ENCODE measurements around the gene RMRP. TPM values are rescaled to one million over a fixed set of nuclear protein-coding genes. Genes with fewer than 3 reads are reported as not detected.

The RMRP gene
- total RNA-seq, 1 experiment from 2014 or later = 36,790 TPM

DNA sequence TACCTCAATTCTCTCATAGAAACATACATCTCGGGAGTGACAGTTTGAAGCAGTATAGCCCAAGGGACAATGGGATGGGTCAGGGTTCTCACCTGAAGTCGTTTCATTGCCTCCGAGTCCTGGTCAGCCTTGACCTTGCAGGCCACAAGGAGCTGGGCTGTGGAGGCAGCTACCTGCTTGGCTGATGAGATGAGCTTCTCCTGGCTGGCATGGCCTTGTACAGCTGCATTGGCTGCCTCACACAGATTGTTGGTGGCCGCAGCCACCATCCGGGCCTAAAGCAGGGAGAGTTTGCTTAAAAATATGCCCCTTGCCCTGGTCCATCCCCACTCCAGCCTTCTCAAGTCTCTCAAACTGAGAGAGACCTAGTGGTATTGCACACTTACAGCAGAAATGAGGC, 40.4 kb upstream of the RMRP start:
- H3F3A ChIP-seq (ENCODE audit: low read length, unreplicated experiment) = no peaks in the 10 kb centered on the region
- H4K20me1 ChIP-seq (ENCODE audit: low read length) = no peaks in the 10 kb centered on the region
- no peaks in the 10 kb centered on the region for H3K9me3 ChIP-seq (ENCODE audit: low read length)
- TF ChIP-seq, protein P1, sequence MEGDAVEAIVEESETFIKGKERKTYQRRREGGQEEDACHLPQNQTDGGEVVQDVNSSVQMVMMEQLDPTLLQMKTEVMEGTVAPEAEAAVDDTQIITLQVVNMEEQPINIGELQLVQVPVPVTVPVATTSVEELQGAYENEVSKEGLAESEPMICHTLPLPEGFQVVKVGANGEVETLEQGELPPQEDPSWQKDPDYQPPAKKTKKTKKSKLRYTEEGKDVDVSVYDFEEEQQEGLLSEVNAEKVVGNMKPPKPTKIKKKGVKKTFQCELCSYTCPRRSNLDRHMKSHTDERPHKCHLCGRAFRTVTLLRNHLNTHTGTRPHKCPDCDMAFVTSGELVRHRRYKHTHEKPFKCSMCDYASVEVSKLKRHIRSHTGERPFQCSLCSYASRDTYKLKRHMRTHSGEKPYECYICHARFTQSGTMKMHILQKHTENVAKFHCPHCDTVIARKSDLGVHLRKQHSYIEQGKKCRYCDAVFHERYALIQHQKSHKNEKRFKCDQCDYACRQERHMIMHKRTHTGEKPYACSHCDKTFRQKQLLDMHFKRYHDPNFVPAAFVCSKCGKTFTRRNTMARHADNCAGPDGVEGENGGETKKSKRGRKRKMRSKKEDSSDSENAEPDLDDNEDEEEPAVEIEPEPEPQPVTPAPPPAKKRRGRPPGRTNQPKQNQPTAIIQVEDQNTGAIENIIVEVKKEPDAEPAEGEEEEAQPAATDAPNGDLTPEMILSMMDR (conservative IDR thresholded peaks at IDR 0.05; ENCODE audit: low read depth, low read length) = no peak
- TF ChIP-seq EZH2phosphoT487 (IDR thresholded peaks at IDR 0.05; ENCODE audit: borderline replicate concordance, low read length) (no peak), EZH2 (IDR thresholded peaks at IDR 0.05; ENCODE audit: low read length, unreplicated experiment) (no peak)
- H3K4me2 ChIP-seq (ENCODE audit: low read length) = no peak overlapping the region
- no peaks in the 10 kb centered on the region for H3K9me2 ChIP-seq (replicated peaks; ENCODE audit: low read length)
- H3K36me3 ChIP-seq (ENCODE audit: low read depth, low read length) = peaks cover 33% of the 10 kb centered on the region
- no peak overlapping the region for H3K27ac ChIP-seq (ENCODE audit: low read length)
- BruUV-seq (replicated peaks) = no TSS peak
- no peaks in the 10 kb centered on the region for H3K27me3 ChIP-seq (ENCODE audit: low read length)
- no peaks in the 10 kb centered on the region for H3K79me2 ChIP-seq (ENCODE audit: low read length)
- intact Hi-C loops (cut with micrococcal nuclease) = loop anchor here (5.0 kb wide), 1 partner anchor 41 kb away; the partner anchor contains the start of genes CCDC107 and RMRP
- CTCF ChIA-PET = no interaction called here
- peaks cover 12% of the 10 kb centered on the region for H3K4me1 ChIP-seq (ENCODE audit: insufficient read depth, low read length)
- H2AFZ ChIP-seq (ENCODE audit: low read length) = no peak overlapping the region
- no peak overlapping the region for H3K4me3 ChIP-seq (ENCODE audit: low read length)
- ATAC-seq (no peak), DNase-seq (no peak)
- H3K9ac ChIP-seq (ENCODE audit: low read length) = no peak overlapping the region
- POLR2A ChIA-PET (ENCODE audit: unreplicated experiment) = no interaction called here

DNA sequence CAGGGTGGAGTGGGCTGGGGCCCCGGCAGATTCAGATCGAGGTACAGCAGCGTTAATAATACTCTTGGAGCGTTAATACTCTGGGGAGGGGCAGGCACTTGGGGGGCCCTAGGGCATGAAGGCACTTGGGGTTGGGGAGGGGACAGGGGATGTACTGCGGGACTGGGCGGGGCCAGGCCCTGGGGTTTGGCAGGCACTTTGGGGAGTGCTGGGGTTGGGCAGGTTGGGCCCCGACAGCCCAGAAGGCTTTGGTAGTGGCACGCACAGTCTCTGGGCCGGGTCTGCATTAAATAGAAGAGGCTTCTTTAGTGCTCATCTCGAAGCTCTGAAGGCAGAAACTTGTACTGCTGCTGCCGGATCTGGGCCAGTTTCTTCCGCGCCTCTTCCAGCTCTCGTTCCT, 39.7 kb upstream of the RMRP start:
- CTCF ChIA-PET = no interaction called here
- Histone ChIP-seq H3F3A (ENCODE audit: low read length, unreplicated experiment) (no peaks in the 10 kb centered on the region), H3K9me3 (ENCODE audit: low read length) (no peaks in the 10 kb centered on the region), H3K27ac (ENCODE audit: low read length) (no peak overlapping the region), H3K9me2 (replicated peaks; ENCODE audit: low read length) (no peaks in the 10 kb centered on the region), H3K4me1 (ENCODE audit: insufficient read depth, low read length) (peaks cover 12% of the 10 kb centered on the region), H3K4me2 (ENCODE audit: low read length) (no peak overlapping the region), H3K36me3 (ENCODE audit: low read depth, low read length) (peaks cover 27% of the 10 kb centered on the region), H3K4me3 (ENCODE audit: low read length) (no peak overlapping the region), H3K9ac (ENCODE audit: low read length) (no peak overlapping the region), H3K79me2 (ENCODE audit: low read length) (no peaks in the 10 kb centered on the region), H4K20me1 (ENCODE audit: low read length) (no peaks in the 10 kb centered on the region), H2AFZ (ENCODE audit: low read length) (no peak overlapping the region), H3K27me3 (ENCODE audit: low read length) (no peaks in the 10 kb centered on the region)
- no peak for TF ChIP-seq EZH2 (IDR thresholded peaks at IDR 0.05; ENCODE audit: low read length, unreplicated experiment)
- TF ChIP-seq, protein P1 (conservative IDR thresholded peaks at IDR 0.05; ENCODE audit: low read depth, low read length) = no peak
- TF ChIP-seq EZH2phosphoT487 (IDR thresholded peaks at IDR 0.05; ENCODE audit: borderline replicate concordance, low read length) = no peak
- no TSS peak for BruUV-seq (replicated peaks)
- POLR2A ChIA-PET (ENCODE audit: unreplicated experiment) = no interaction called here
- no peak for DNase-seq
- no peak for ATAC-seq
- intact Hi-C loops (cut with micrococcal nuclease) = loop anchor here (5.0 kb wide), 1 partner anchor 40 kb away; the partner anchor contains the start of genes CCDC107 and RMRP

DNA sequence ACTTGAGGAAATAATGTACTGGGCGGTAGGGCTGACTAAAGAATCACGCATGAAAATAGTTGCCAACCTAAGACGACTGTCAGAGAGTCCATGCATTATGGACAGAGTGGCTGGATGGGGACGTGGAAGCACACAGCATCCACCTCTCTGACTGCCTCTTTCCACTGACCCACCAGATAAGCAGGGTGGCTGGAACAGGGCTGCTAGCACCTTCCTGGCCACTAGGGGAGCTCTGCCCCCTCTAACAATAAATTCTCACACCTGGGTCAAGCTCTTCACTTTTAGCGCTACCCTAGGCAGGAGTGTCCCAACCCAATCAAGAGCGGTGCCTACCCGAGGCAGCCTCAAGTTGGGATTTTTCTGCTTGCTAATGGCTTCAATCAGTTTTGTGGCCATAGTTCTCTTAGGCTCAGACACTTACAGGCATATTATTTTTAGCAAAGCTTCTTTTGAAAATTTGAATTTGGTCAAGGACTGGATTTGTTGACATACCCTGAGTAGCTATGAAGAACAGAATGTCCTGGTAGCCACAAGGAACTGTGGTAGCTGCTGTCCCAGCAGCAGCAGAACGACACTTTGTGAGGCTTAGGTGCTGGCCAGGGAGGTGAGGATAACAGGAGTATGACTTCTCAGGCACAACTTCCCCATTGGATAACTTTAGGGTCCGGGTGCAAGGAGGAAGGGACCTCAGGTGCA, 38.8 kb upstream of the RMRP start:
- no peaks in the 10 kb centered on the region for H3K79me2 ChIP-seq (ENCODE audit: low read length)
- no TSS peak for BruUV-seq (replicated peaks)
- H3K4me1 ChIP-seq (ENCODE audit: insufficient read depth, low read length) = peaks cover 12% of the 10 kb centered on the region
- no peak overlapping the region for H2AFZ ChIP-seq (ENCODE audit: low read length)
- no peak overlapping the region for H3K4me3 ChIP-seq (ENCODE audit: low read length)
- no peak overlapping the region for H3K4me2 ChIP-seq (ENCODE audit: low read length)
- POLR2A ChIA-PET (ENCODE audit: unreplicated experiment) = interaction anchor here (1.0 kb wide), 1 partner anchor 52 kb away, joined by 3 read pairs; the partner anchor contains the start of genes GBA2 and RGP1
- H3K9ac ChIP-seq (ENCODE audit: low read length) = no peak overlapping the region
- no peaks in the 10 kb centered on the region for H3F3A ChIP-seq (ENCODE audit: low read length, unreplicated experiment)
- TF ChIP-seq EZH2phosphoT487 (IDR thresholded peaks at IDR 0.05; ENCODE audit: borderline replicate concordance, low read length) = no peak
- TF ChIP-seq, protein P1 (conservative IDR thresholded peaks at IDR 0.05; ENCODE audit: low read depth, low read length) = peak; percentile 73
- TF ChIP-seq EZH2 (IDR thresholded peaks at IDR 0.05; ENCODE audit: low read length, unreplicated experiment) = no peak
- H4K20me1 ChIP-seq (ENCODE audit: low read length) = no peaks in the 10 kb centered on the region
- no peaks in the 10 kb centered on the region for H3K27me3 ChIP-seq (ENCODE audit: low read length)
- H3K9me3 ChIP-seq (ENCODE audit: low read length) = no peaks in the 10 kb centered on the region
- CTCF ChIA-PET = interaction anchor here (0.5 to 1.2 kb wide), 4 partner anchors 23 to 43 kb away, joined by 3 to 5 read pairs (median 4); partner anchors contain the start of genes CREB3 and TLN1
- intact Hi-C loops (cut with micrococcal nuclease) = loop anchor here (5.0 kb wide), 1 partner anchor 39 kb away; the partner anchor contains the start of genes CCDC107 and RMRP
- DNase-seq (peak; percentile 49), ATAC-seq (peak; percentile 67)
- H3K9me2 ChIP-seq (replicated peaks; ENCODE audit: low read length) = no peaks in the 10 kb centered on the region
- H3K27ac ChIP-seq (ENCODE audit: low read length) = peak overlapping the region; percentile 63
- H3K36me3 ChIP-seq (ENCODE audit: low read depth, low read length) = peaks cover 23% of the 10 kb centered on the region
